ENCODE results near the gene RANBP17.
"Not testable (repeated sequence)": the region's sequence is repeated elsewhere in the genome, so short reads cannot be mapped to it uniquely, and the experiment has no call there.

RANBP17 gene

GRCh38 chr5:171261361-171261760 lies 399.5 kb downstream of the RANBP17 start:
- DNase-seq: no peak

- no peak for DNase-seq
These were observed 400.1 kb downstream of the RANBP17 start for GRCh38 chr5:171261904-171262303.

GRCh38 chr5:171263181-171263580 lies 401.4 kb downstream of the RANBP17 start:
- no peak for DNase-seq

- no peak for DNase-seq
These were observed 403.0 kb downstream of the RANBP17 start for GRCh38 chr5:171264843-171265242.

GRCh38 chr5:171268700-171269620 lies 407.1 kb downstream of the RANBP17 start:
- DNase-seq: no peak

- DNase-seq: no peak
These were observed 407.9 kb downstream of the RANBP17 start for GRCh38 chr5:171269717-171270116.

- DNase-seq: no peak
These were observed 408.3 kb downstream of the RANBP17 start for GRCh38 chr5:171270136-171270535.

GRCh38 chr5:171271798-171272197 lies 410.0 kb downstream of the RANBP17 start:
- DNase-seq: no peak

- no peak for DNase-seq
These were observed 411.5 kb downstream of the RANBP17 start for GRCh38 chr5:171272996-171273970.

- DNase-seq: no peak
These were observed 414.2 kb downstream of the RANBP17 start for GRCh38 chr5:171275841-171276544.

GRCh38 chr5:171283753-171284152 lies 421.9 kb downstream of the RANBP17 start:
- DNase-seq: no peak

GRCh38 chr5:171285465-171285864 lies 423.6 kb downstream of the RANBP17 start:
- DNase-seq: no peak

- no peak for DNase-seq
These were observed 426.2 kb downstream of the RANBP17 start for GRCh38 chr5:171288066-171288465.

GRCh38 chr5:171291371-171291770 lies 429.6 kb downstream of the RANBP17 start:
- DNase-seq: no peak

- no peak for DNase-seq
These were observed 433.5 kb downstream of the RANBP17 start for GRCh38 chr5:171295299-171295698.

GRCh38 chr5:171295801-171296200 lies 434.0 kb downstream of the RANBP17 start:
- no peak for DNase-seq

- not testable (repeated sequence) for DNase-seq
These were observed 436.1 kb downstream of the RANBP17 start for GRCh38 chr5:171297941-171298340.

- no peak for DNase-seq
These were observed 437.4 kb downstream of the RANBP17 start for GRCh38 chr5:171299228-171299627.

GRCh38 chr5:171299851-171300250 lies 438.0 kb downstream of the RANBP17 start:
- no peak for DNase-seq

- DNase-seq: no peak
These were observed 438.5 kb downstream of the RANBP17 start for GRCh38 chr5:171300358-171300757.

- DNase-seq: no peak
These were observed 444.3 kb downstream of the RANBP17 start for GRCh38 chr5:171306166-171306565.

- no peak for DNase-seq
These were observed 445.2 kb downstream of the RANBP17 start for GRCh38 chr5:171306781-171307591.

Data from NCI-H446 treated with DMSO at 0.1 percent for 48 hours (cell line).